RWPE1 (cell line): Measurements from ENCODE around the gene IFI30.
A peak's percentile ranks its signal among the peaks of the same experiment; 100 is the strongest.
"Not testable (repeated sequence)": the region's sequence is repeated elsewhere in the genome, so short reads cannot be mapped to it uniquely, and the experiment has no call there.

Source experiments
- CTCF ChIA-PET: fragments of 350-600 bp; sonication (Branson Sonifier 250); formaldehyde crosslinking; extraction: SDS; loops from one replicate; lab custom pipeline; 2021; lab: Yijun Ruan, JAX
- POLR2A ChIA-PET: fragments of 400-600 bp; formaldehyde crosslinking; extraction: SDS; loops from one replicate; lab custom pipeline; 2020; ENCODE audit warnings: antibody characterized with exemption; ENCODE audit not compliant: low non-redundant PET; lab: Yijun Ruan, JAX
- DNase-seq: peaks from one replicate; pipeline ENCODE4 v3.0.0; 2012; ENCODE audit warnings: low spot score
- H3K27ac ChIP-seq: fragments of 450-650 bp; 2 replicates; pipeline ENCODE4 v1.5.1; 2017
- CTCF ChIP-seq: fragments of 450-650 bp; conservative IDR thresholded peaks from 2 replicates; pipeline ENCODE4 v1.5.1; 2017; ENCODE audit warnings: low read depth, mild to moderate bottlenecking

Gene IFI30

GRCh38 chr19:18206018-18206417, 32.4 kb downstream of the IFI30 start:
- POLR2A ChIA-PET, result interaction anchor here (0.9 kb wide), 1 partner anchor 97 kb away, joined by 3 read pairs; no protein-coding TSS in a partner anchor
- no peak for TF ChIP-seq CTCF
- H3K27ac ChIP-seq, result peak overlapping the region; percentile 92
- CTCF ChIA-PET, result interaction anchor here (0.6 to 2.6 kb wide), 3 partner anchors 14 to 46 kb away, joined by 3 to 13 read pairs (median 5); no protein-coding TSS in a partner anchor
- no peak for DNase-seq

- DNase-seq, result no peak
- TF ChIP-seq CTCF, result peak; percentile 75
- ChIA-PET CTCF (interaction anchor here (0.5 to 1.3 kb wide), 11 partner anchors 12 to 1065 kb away, joined by 3 to 14 read pairs (median 4); partner anchors contain the start of gene TM6SF2), POLR2A (no interaction called here)
- H3K27ac ChIP-seq, result no peak overlapping the region
Observed at GRCh38 chr19:18208098-18208951, 34.7 kb downstream of the IFI30 start.

- CTCF ChIA-PET, result interaction anchor here (1.5 kb wide), 2 partner anchors 42 to 43 kb away, joined by 4 to 14 read pairs; no protein-coding TSS in a partner anchor
- POLR2A ChIA-PET, H3K27ac ChIP-seq, DNase-seq: not testable (repeated sequence)
Observed at GRCh38 chr19:18209912-18210311, 36.3 kb downstream of the IFI30 start.

- TF ChIP-seq CTCF, result no peak
- ChIA-PET POLR2A (no interaction called here), CTCF (interaction anchor here (0.6 to 0.7 kb wide), 2 partner anchors 41 to 177 kb away, joined by 3 to 5 read pairs; no protein-coding TSS in a partner anchor)
- DNase-seq, result no peak
- H3K27ac ChIP-seq, result no peak overlapping the region
Observed at GRCh38 chr19:18211683-18212082, 38.1 kb downstream of the IFI30 start.

- POLR2A ChIA-PET, result no interaction called here
- CTCF ChIA-PET, result no interaction called here
- H3K27ac ChIP-seq, result peak overlapping the region; percentile 19
- no peak for TF ChIP-seq CTCF
- peak; percentile 65 for DNase-seq
Observed at GRCh38 chr19:18214779-18215433, 41.3 kb downstream of the IFI30 start.

GRCh38 chr19:18216789-18217188, 43.2 kb downstream of the IFI30 start:
- POLR2A ChIA-PET, result no interaction called here
- CTCF ChIA-PET, result no interaction called here
- DNase-seq, result no peak
- H3K27ac ChIP-seq, result no peak overlapping the region
- no peak for TF ChIP-seq CTCF
